Endodermal cell (in vitro differentiated cells): ENCODE data around the gene TEP1. TPM values are rescaled to one million over a fixed set of nuclear protein-coding genes. Genes with fewer than 3 reads are reported as not detected.

Experiments
- DNase-seq: peaks from one replicate; pipeline ENCODE4 v3.0.0-alpha.2; 2017
- H3K27ac ChIP-seq: 2 replicates; pipeline ENCODE4 v1.5.1; 2013; ENCODE audit warnings: mild to moderate bottlenecking, low read depth, low read length, moderate library complexity
- H3K27me3 ChIP-seq: 2 replicates; pipeline ENCODE4 v1.6.1; 2013; ENCODE audit warnings: mild to moderate bottlenecking, low read length, moderate library complexity; ENCODE audit not compliant: insufficient read depth, control insufficient read depth, poor library complexity, severe bottlenecking
- H3K36me3 ChIP-seq: 2 replicates; pipeline ENCODE4 v1.7.0; 2013; ENCODE audit warnings: mild to moderate bottlenecking, low read length, moderate library complexity; ENCODE audit not compliant: control insufficient read depth, insufficient read depth
- H3K4me1 ChIP-seq: one replicate; pipeline ENCODE4 v1.7.0; 2013; ENCODE audit warnings: low read length; ENCODE audit not compliant: control insufficient read depth, insufficient read depth
- H3K4me3 ChIP-seq: 2 replicates; pipeline ENCODE4 v1.5.1; 2013; ENCODE audit warnings: mild to moderate bottlenecking, low read length, moderate library complexity
- H3K9ac ChIP-seq: 2 replicates; pipeline ENCODE4 v1.6.1; 2013; ENCODE audit warnings: mild to moderate bottlenecking, low read length, moderate library complexity; ENCODE audit not compliant: poor library complexity, severe bottlenecking; ENCODE audit errors: extremely low read depth
- H3K9me3 ChIP-seq: 2 replicates; pipeline ENCODE4 v1.6.1; 2013; ENCODE audit warnings: mild to moderate bottlenecking, low read length, moderate library complexity; ENCODE audit not compliant: control insufficient read depth
- H3K27ac Mint-ChIP-seq: 2 replicates; pipeline ENCODE4 v1.8.0; 2020; ENCODE audit warnings: mixed read lengths
- H3K27me3 Mint-ChIP-seq: 2 replicates; pipeline ENCODE4 v1.8.0; 2021; ENCODE audit warnings: mild to moderate bottlenecking, mixed read lengths; ENCODE audit not compliant: insufficient read depth
- H3K36me3 Mint-ChIP-seq: 2 replicates; pipeline ENCODE4 v1.8.0; 2020; ENCODE audit warnings: low read depth, mixed read lengths
- H3K4me1 Mint-ChIP-seq: 2 replicates; pipeline ENCODE4 v1.8.0; 2020; ENCODE audit warnings: mixed read lengths
- H3K4me3 Mint-ChIP-seq: 2 replicates; pipeline ENCODE4 v1.8.0; 2020; ENCODE audit warnings: mild to moderate bottlenecking, moderate library complexity, mixed read lengths
- H3K9me3 Mint-ChIP-seq: 2 replicates; pipeline ENCODE4 v1.8.0; 2020; ENCODE audit warnings: mild to moderate bottlenecking, mixed read lengths
- WGBS, 2 experiments: methylation state at CpG; one replicate each; pipeline versions ENCODE4 v1.1.5 to v1.1.7; 2013; ENCODE audit warnings: missing lambda C conversion rate in 2 of 2, mixed read lengths in 1 of 2; ENCODE audit not compliant: insufficient coverage in 1 of 2, insufficient read length in 1 of 2; 5-methylcytosine and 5-hydroxymethylcytosine counted together
- long read RNA-seq, 4 experiments: library from polyadenylated mRNA in 2 of 4; library from RNA in 1 of 4; library from capped mRNA in 1 of 4; stranded (forward) in 3 of 4; unstranded in 1 of 4; transcript quantifications; one replicate each; pipeline ENCODE4 v2.0.0, GENCODE V29; 2020 to 2021; ENCODE audit warnings: inconsistent platforms in 1 of 4
- polyA plus RNA-seq, 2 experiments: library from polyadenylated mRNA; stranded (reverse); fragments of 50-300 nt; gene quantifications; one replicate each; pipeline ENCODE4 v1.2.3, GENCODE V29; 2013
- total RNA-seq, 2 donors: library from RNA; stranded (reverse); fragmentation: NEBNext Ultra II Directional in 1 of 2; extraction: Animal tissue kit (Norgen Biotek cat#: 25700) in 1 of 2; gene quantifications; 2 replicates in 1 of 2; 3 replicates in 1 of 2; pipeline ENCODE4 v1.2.1, GENCODE V29; 2021
- TF ChIP-seq, protein P1 (sequence below): fragments of 200-600 bp; sonication (generic); conservative IDR thresholded peaks from 2 replicates; pipeline ENCODE4 v1.5.0; 2021; ENCODE audit warnings: antibody characterized with exemption, mild to moderate bottlenecking

Gene TEP1
- 10 to 100 TPM; 33.8 to 34.0 TPM for total RNA-seq
- 8.8 TPM for polyA plus RNA-seq (2013, experiment 1 of 2)
- 9.9 TPM for polyA plus RNA-seq (2013, experiment 2 of 2)
- long read RNA-seq, experiment 1, partial matches to known transcripts: 1 of 3 reads
- long read RNA-seq, experiment 1, other reads (novel, unspliced or antisense): 2 of 3 reads
- long read RNA-seq, experiment 2, partial matches to known transcripts: 6 of 11 reads
- long read RNA-seq, experiment 2, other reads (novel, unspliced or antisense): 5 of 11 reads
- long read RNA-seq, experiment 3, partial matches to known transcripts: 3 of 6 reads
- long read RNA-seq, experiment 3, other reads (novel, unspliced or antisense): 3 of 6 reads
- long read RNA-seq, experiment 4: 0 reads

DNA sequence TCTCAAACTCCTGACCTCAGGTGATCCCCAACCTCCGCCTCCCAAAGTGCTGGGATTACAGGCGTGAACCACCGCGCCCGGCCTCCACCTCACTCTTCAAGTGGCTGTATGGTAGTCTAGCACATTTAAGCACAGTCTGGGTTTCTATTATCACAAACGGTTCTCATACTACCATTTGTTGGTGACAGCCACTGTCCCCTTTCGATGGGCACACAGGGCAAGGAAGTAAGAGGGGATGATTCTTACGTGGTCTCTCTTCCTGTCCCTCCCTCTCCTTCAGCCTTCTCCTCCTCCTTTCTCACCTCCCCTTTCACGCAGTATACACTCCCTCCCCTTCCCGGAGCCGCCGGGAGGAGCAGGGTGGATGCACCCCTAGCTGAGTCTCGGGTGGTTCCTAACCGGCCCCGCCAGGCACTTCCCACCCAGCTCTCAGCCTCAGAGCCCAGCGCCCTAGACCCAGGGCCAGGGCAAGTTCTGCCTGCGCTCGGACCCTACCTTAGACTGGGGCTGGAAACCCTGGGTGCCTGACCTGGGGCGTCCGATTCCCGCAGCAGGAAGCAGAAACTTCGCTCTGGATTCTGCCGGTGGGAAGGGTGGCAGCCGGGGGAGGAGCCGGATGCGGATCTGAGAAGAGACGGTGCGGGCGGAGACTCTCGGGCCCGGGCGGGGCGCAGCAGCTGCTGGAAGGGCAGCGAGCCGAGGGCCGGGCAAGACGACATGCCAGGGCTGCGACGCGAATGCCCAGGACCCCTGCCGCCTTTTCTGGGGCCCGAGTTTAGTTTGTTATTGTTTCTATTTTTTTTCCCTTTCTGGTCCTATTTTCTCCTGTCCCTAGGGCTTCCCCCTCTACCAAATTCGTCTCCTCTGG, at the start of gene TEP1:
TEP1 (minus strand) TSS at position 626 of the 868 bp plus-strand sequence. CDS start 5,062 bp downstream, outside the sequence.
- 0 to 1% methylated on average over 21 to 42 of the region's 43 CpGs for WGBS, 2 experiments
- no peaks in the 10 kb centered on the region for H3K27me3 ChIP-seq
- DNase-seq: peak; percentile 93
- no peaks in the 10 kb centered on the region for H3K9me3 ChIP-seq
- peak within 1 kb of the TSS; percentile 92 for H3K27ac Mint-ChIP-seq
- no peaks in the 10 kb centered on the region for H3K9me3 Mint-ChIP-seq
- peak within 1 kb of the TSS; percentile 74 for H3K4me3 Mint-ChIP-seq
- peaks cover 6% of the 10 kb centered on the region for H3K4me1 ChIP-seq
- TF ChIP-seq, protein P1, sequence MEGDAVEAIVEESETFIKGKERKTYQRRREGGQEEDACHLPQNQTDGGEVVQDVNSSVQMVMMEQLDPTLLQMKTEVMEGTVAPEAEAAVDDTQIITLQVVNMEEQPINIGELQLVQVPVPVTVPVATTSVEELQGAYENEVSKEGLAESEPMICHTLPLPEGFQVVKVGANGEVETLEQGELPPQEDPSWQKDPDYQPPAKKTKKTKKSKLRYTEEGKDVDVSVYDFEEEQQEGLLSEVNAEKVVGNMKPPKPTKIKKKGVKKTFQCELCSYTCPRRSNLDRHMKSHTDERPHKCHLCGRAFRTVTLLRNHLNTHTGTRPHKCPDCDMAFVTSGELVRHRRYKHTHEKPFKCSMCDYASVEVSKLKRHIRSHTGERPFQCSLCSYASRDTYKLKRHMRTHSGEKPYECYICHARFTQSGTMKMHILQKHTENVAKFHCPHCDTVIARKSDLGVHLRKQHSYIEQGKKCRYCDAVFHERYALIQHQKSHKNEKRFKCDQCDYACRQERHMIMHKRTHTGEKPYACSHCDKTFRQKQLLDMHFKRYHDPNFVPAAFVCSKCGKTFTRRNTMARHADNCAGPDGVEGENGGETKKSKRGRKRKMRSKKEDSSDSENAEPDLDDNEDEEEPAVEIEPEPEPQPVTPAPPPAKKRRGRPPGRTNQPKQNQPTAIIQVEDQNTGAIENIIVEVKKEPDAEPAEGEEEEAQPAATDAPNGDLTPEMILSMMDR: no peak
- no peak within 1 kb of the TSS for H3K27ac ChIP-seq
- H3K36me3 ChIP-seq: peaks cover under 1% of the 10 kb centered on the region
- peak within 1 kb of the TSS; percentile 66 for H3K9ac ChIP-seq
- peaks cover 24% of the 10 kb centered on the region for H3K4me1 Mint-ChIP-seq
- peak within 1 kb of the TSS; percentile 98 for H3K4me3 ChIP-seq
- no peaks in the 10 kb centered on the region for H3K27me3 Mint-ChIP-seq
- H3K36me3 Mint-ChIP-seq: peaks cover 3% of the 10 kb centered on the region

DNA sequence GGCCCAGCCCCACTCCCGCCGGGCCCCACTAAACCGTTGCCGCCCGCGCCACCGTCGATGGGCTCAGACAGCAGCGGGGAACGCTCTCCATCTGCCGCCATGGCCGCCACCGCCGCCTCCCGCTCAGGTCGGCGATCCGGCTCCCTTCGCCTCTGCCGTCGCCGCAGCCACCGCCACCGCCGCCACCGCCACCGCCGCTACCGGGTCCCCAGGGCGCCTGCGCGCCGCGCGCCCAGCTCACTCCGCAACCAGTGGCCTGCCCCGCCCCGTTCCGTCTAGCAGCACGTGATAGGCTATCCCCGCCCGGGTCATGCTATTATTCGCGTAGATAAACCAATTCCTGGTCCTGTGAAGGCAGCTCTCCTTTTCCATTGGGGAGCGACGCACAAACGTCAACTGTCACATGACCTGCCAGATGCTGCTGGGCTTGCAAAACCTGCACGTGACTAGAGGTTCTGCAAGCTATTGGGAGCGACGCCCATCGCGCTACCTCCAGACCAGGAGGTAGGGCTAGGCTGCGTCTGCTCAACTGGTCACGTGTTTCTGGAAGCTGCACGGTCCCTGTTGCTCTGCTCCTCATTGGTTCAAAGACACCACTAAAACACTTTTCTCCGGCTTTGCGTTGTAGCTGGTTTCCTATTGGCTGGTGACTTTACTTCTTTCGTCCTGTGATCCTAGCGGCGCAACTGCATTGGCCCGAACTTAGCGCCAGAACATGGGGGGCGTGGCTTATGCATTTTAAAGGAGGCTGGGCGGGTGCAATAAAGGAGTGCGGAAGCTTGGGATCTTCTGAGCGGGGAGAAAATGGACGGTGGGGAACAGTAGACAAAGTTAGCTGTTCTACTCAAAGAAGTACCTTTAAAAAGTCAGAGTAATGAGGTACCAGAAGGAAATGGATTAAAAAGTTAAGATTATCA, 48.2 kb upstream of the TEP1 start, which contains the start of gene PIP4P1:
PIP4P1 (minus strand) TSS at position 210 of the 917 bp plus-strand sequence; CDS start at position 101, 109 bp downstream.
- WGBS, 2 experiments: 0 to 1% methylated on average over 52 to 67 of the region's 67 CpGs
- Mint-ChIP-seq H3K4me1 (peaks cover 11% of the 10 kb centered on the region), H3K4me3 (peak within 1 kb of the TSS; percentile 73), H3K9me3 (peaks cover 3% of the 10 kb centered on the region), H3K27me3 (peaks cover 2% of the 10 kb centered on the region), H3K27ac (peak within 1 kb of the TSS; percentile 95), H3K36me3 (peaks cover 20% of the 10 kb centered on the region)
- DNase-seq: peak; percentile 99
- peak within 1 kb of the TSS; percentile 92 for H3K4me3 ChIP-seq
- no peaks in the 10 kb centered on the region for H3K27me3 ChIP-seq
- TF ChIP-seq, protein P1: no peak
- peak within 1 kb of the TSS; percentile 78 for H3K27ac ChIP-seq
- no peaks in the 10 kb centered on the region for H3K9me3 ChIP-seq
- peaks cover 6% of the 10 kb centered on the region for H3K4me1 ChIP-seq
- H3K9ac ChIP-seq: peak within 1 kb of the TSS; percentile 54
- H3K36me3 ChIP-seq: peaks cover 38% of the 10 kb centered on the region
